A673 (cell line): ENCODE measurements around the gene KRTAP4-6.

ENCODE experiments used
- CTCF ChIP-seq: fragments of 300-800, 200-600 bp; sonication (generic); conservative IDR thresholded peaks from 2 replicates; pipeline ENCODE4 v1.5.1; 2017; ENCODE audit warnings: low read depth, mild to moderate bottlenecking, antibody characterized with exemption, low read length, moderate library complexity, mixed read lengths
- EZH2 ChIP-seq: fragments of 200-600 bp; sonication (generic); IDR thresholded peaks from 2 replicates; pipeline ENCODE4 v1.6.1; 2017; ENCODE audit warnings: borderline replicate concordance, low read depth, mild to moderate bottlenecking, mixed read lengths, antibody characterized with exemption, low read length; ENCODE audit not compliant: poor library complexity, severe bottlenecking

- TF ChIP-seq CTCF (no peak), EZH2 (no peak)
Observed at GRCh38 chr17:41150026-41150425, 9.7 kb upstream of the KRTAP4-6 start.
